ENCODE data around the gene SLC2A9.

GRCh38 chr4:9953089-9953488, 68.2 kb downstream of the SLC2A9 start:
- TF ChIP-seq, protein P1, sequence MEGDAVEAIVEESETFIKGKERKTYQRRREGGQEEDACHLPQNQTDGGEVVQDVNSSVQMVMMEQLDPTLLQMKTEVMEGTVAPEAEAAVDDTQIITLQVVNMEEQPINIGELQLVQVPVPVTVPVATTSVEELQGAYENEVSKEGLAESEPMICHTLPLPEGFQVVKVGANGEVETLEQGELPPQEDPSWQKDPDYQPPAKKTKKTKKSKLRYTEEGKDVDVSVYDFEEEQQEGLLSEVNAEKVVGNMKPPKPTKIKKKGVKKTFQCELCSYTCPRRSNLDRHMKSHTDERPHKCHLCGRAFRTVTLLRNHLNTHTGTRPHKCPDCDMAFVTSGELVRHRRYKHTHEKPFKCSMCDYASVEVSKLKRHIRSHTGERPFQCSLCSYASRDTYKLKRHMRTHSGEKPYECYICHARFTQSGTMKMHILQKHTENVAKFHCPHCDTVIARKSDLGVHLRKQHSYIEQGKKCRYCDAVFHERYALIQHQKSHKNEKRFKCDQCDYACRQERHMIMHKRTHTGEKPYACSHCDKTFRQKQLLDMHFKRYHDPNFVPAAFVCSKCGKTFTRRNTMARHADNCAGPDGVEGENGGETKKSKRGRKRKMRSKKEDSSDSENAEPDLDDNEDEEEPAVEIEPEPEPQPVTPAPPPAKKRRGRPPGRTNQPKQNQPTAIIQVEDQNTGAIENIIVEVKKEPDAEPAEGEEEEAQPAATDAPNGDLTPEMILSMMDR (conservative IDR thresholded peaks at IDR 0.05 in 1 of 2, IDR thresholded peaks at IDR 0.05 in 1 of 2; ENCODE audit: low read depth in 1 of 2, low read length in 2 of 2): no peak
- TF ChIP-seq EZH2 (IDR thresholded peaks at IDR 0.05; ENCODE audit: low read length, missing control alignments): no peak
